Mesenchymal stem cell (in vitro differentiated cells and primary cell): ENCODE results near the gene CROCC2.
A peak's percentile ranks its signal among the peaks of the same experiment; 100 is the strongest.

Source experiments
- DNase-seq: peaks from one replicate; pipeline ENCODE4 v3.0.0-alpha.2; 2013
- H2AFZ ChIP-seq: one replicate; pipeline ENCODE4 v1.6.1; 2013; ENCODE audit warnings: low read depth, mild to moderate bottlenecking, control low read depth, inconsistent platforms, low read length, moderate library complexity
- H2AK5ac ChIP-seq: 2 replicates; pipeline ENCODE4 v1.6.1; 2013; ENCODE audit warnings: low read length, moderate library complexity, mild to moderate bottlenecking, inconsistent platforms; ENCODE audit not compliant: severe bottlenecking
- H2BK120ac ChIP-seq: one replicate; pipeline ENCODE4 v1.6.1; 2013; ENCODE audit warnings: low read depth, mild to moderate bottlenecking, inconsistent platforms, low read length, moderate library complexity
- H2BK12ac ChIP-seq, 2 experiments: one replicate each; pipeline ENCODE4 v1.6.1; 2013; ENCODE audit warnings: inconsistent platforms in 2 of 2, low read length in 2 of 2, mild to moderate bottlenecking in 2 of 2, moderate library complexity in 2 of 2, control low read depth in 1 of 2
- H2BK15ac ChIP-seq: one replicate; pipeline ENCODE4 v1.6.1; 2013; ENCODE audit warnings: mild to moderate bottlenecking, low read depth, inconsistent platforms; ENCODE audit not compliant: poor library complexity, severe bottlenecking
- H2BK5ac ChIP-seq: 2 replicates; pipeline ENCODE4 v1.6.1; 2013; ENCODE audit warnings: low read depth, mild to moderate bottlenecking, low read length, control low read depth, inconsistent platforms; ENCODE audit not compliant: poor library complexity, severe bottlenecking
- H3K14ac ChIP-seq, 2 experiments: one replicate each; pipeline ENCODE4 v1.6.1; 2013; ENCODE audit warnings: inconsistent platforms in 2 of 2, low read length in 2 of 2, control low read depth in 1 of 2, mild to moderate bottlenecking in 1 of 2, moderate library complexity in 1 of 2
- H3K18ac ChIP-seq, 2 experiments: one replicate each; pipeline ENCODE4 v1.6.1; 2013; ENCODE audit warnings: inconsistent platforms in 2 of 2, low read length in 2 of 2, control low read depth in 1 of 2, low read depth in 1 of 2, mild to moderate bottlenecking in 1 of 2
- H3K23ac ChIP-seq, 2 experiments: one replicate each; pipeline ENCODE4 v1.6.1; 2013; ENCODE audit warnings: inconsistent platforms in 2 of 2, low read length in 2 of 2, mild to moderate bottlenecking in 2 of 2, moderate library complexity in 2 of 2, control low read depth in 1 of 2
- H3K27ac ChIP-seq: 2 replicates; pipeline ENCODE4 v1.5.1; 2013; ENCODE audit warnings: mild to moderate bottlenecking, moderate library complexity, low read length, control low read depth, inconsistent platforms; ENCODE audit not compliant: poor library complexity, severe bottlenecking
- H3K27me3 ChIP-seq, 2 experiments: 2 replicates each; pipeline versions ENCODE4 v1.6.1 to v1.7.0; 2013; ENCODE audit warnings: low read length in 2 of 2, mild to moderate bottlenecking in 2 of 2, moderate library complexity in 2 of 2, control low read depth in 1 of 2, inconsistent platforms in 1 of 2; ENCODE audit not compliant: control insufficient read depth in 1 of 2, insufficient read depth in 1 of 2
- H3K36me3 ChIP-seq, 2 experiments: 2 replicates each; pipeline versions ENCODE4 v1.6.1 to v1.7.0; 2013; ENCODE audit warnings: low read length in 2 of 2, control low read depth in 1 of 2, inconsistent platforms in 1 of 2, low read depth in 1 of 2, mild to moderate bottlenecking in 1 of 2; ENCODE audit not compliant: insufficient read depth in 2 of 2, control insufficient read depth in 1 of 2
- H3K4ac ChIP-seq, 2 experiments: one replicate each; pipeline ENCODE4 v1.6.1; 2013; ENCODE audit warnings: inconsistent platforms in 2 of 2, low read length in 2 of 2, mild to moderate bottlenecking in 2 of 2, moderate library complexity in 2 of 2, control low read depth in 1 of 2, low read depth in 1 of 2
- H3K4me1 ChIP-seq: 2 replicates; pipeline ENCODE4 v1.6.1; 2013; ENCODE audit warnings: low read depth, low read length, control low read depth; ENCODE audit not compliant: control insufficient read depth, insufficient read depth
- H3K4me2 ChIP-seq: 2 replicates; pipeline ENCODE4 v1.6.1; 2013; ENCODE audit warnings: low read length, mild to moderate bottlenecking, inconsistent platforms; ENCODE audit not compliant: poor library complexity, severe bottlenecking
- H3K4me3 ChIP-seq, 2 experiments: 2 replicates each; pipeline versions ENCODE4 v1.5.1 to v1.7.0; 2013; ENCODE audit warnings: low read length in 2 of 2, mild to moderate bottlenecking in 2 of 2, control low read depth in 1 of 2, low read depth in 1 of 2; ENCODE audit not compliant: insufficient read depth in 1 of 2
- H3K79me1 ChIP-seq: replicated peaks from 2 replicates; pipeline ENCODE4 v1.6.1; 2013; ENCODE audit warnings: mild to moderate bottlenecking, control low read depth, low read length, inconsistent platforms; ENCODE audit not compliant: poor library complexity, severe bottlenecking
- H3K9ac ChIP-seq: 2 replicates; pipeline ENCODE4 v1.7.0; 2013; ENCODE audit warnings: mild to moderate bottlenecking, low read length, moderate library complexity
- H3K9me3 ChIP-seq: 2 replicates; pipeline ENCODE4 v1.7.0; 2013; ENCODE audit warnings: mild to moderate bottlenecking, low read length; ENCODE audit not compliant: control insufficient read depth
- H4K8ac ChIP-seq: one replicate; pipeline ENCODE4 v1.6.1; 2013; ENCODE audit warnings: inconsistent platforms, mild to moderate bottlenecking, low read length, moderate library complexity
- H4K91ac ChIP-seq: one replicate; pipeline ENCODE4 v1.6.1; 2013; ENCODE audit warnings: mild to moderate bottlenecking, low read length, inconsistent platforms
- WGBS: methylation state at CpG from one replicate; pipeline ENCODE4 v1.1.7; 2013; ENCODE audit warnings: mixed read lengths; 5-methylcytosine and 5-hydroxymethylcytosine counted together

CROCC2 gene

GRCh38 chr2:240922982-240923537, 16.9 kb downstream of the CROCC2 start:
- no peak overlapping the region for H3K4me3 ChIP-seq
- no peaks in the 10 kb centered on the region for H3K27me3 ChIP-seq
- H3K23ac ChIP-seq = no peak overlapping the region
- H3K4me2 ChIP-seq = no peak overlapping the region
- H2AFZ ChIP-seq = no peak overlapping the region
- no peak overlapping the region for H2BK15ac ChIP-seq
- H4K8ac ChIP-seq = peak overlapping the region; percentile 49
- H3K4ac ChIP-seq = no peak overlapping the region
- H3K9me3 ChIP-seq = peaks cover 4% of the 10 kb centered on the region
- H3K27ac ChIP-seq = no peak overlapping the region
- no peaks in the 10 kb centered on the region for H3K79me1 ChIP-seq
- no peak overlapping the region for H3K14ac ChIP-seq
- WGBS = 74% methylated on average over 14 of the region's 15 CpGs
- no peaks in the 10 kb centered on the region for H3K36me3 ChIP-seq
- peaks cover 29% of the 10 kb centered on the region for H3K4me1 ChIP-seq
- H2BK5ac ChIP-seq = no peak overlapping the region
- DNase-seq = no peak
- no peak overlapping the region for H2AK5ac ChIP-seq
- peak overlapping the region; percentile 71 for H3K9ac ChIP-seq
- no peak overlapping the region for H2BK12ac ChIP-seq
- H3K18ac ChIP-seq = no peak overlapping the region
- H2BK120ac ChIP-seq = no peak overlapping the region
- no peak overlapping the region for H4K91ac ChIP-seq

DNA sequence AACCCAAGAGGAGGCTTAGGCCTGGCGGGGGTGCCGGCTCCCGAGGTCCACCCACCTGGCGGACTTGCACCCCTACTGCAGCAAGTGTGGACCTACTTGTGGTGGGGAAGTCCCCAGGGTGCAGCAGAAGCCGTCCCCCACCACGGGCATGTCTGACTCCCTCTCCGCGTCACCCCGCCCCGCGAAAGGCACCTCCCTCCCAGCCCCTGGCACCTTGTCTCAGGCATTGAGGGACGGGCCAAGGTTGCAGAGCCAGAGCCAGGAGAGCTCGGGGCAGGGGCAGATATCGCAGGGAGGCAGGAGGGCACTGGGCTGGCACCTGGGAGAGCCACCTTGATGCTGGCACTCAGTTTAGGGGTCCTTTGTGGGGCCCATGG, 19.0 kb downstream of the CROCC2 start:
- no peak overlapping the region for H2AFZ ChIP-seq
- WGBS = 84% methylated on average over 14 of the region's 14 CpGs
- H2BK120ac ChIP-seq = no peak overlapping the region

GRCh38 chr2:240925568-240926515, 19.7 kb downstream of the CROCC2 start:
- H3K14ac ChIP-seq = no peak overlapping the region

More for the DNA sequence above, 19.0 kb downstream of the CROCC2 start:
- H3K14ac ChIP-seq = no peak overlapping the region
- no peak overlapping the region for H2BK15ac ChIP-seq
- H3K4ac ChIP-seq = no peak overlapping the region
- H2BK5ac ChIP-seq = no peak overlapping the region
- peaks cover 24% of the 10 kb centered on the region for H3K4me1 ChIP-seq
- H3K36me3 ChIP-seq = no peaks in the 10 kb centered on the region
- no peak overlapping the region for H3K23ac ChIP-seq
- no peak overlapping the region for H2BK12ac ChIP-seq
- no peak overlapping the region for H4K8ac ChIP-seq
- peaks cover 0 to 6% of the 10 kb centered on the region in 2 experiments for H3K27me3 ChIP-seq
- no peak overlapping the region for H3K27ac ChIP-seq
- no peak overlapping the region for H3K4me2 ChIP-seq
- H3K79me1 ChIP-seq = no peaks in the 10 kb centered on the region
- H3K9me3 ChIP-seq = peaks cover 12% of the 10 kb centered on the region
- H2AK5ac ChIP-seq = no peak overlapping the region
- H4K91ac ChIP-seq = no peak overlapping the region
- no peak overlapping the region for H3K9ac ChIP-seq
- H3K4me3 ChIP-seq = no peak overlapping the region
- no peak overlapping the region for H3K18ac ChIP-seq
- no peak for DNase-seq

More at GRCh38 chr2:240925568-240926515, 19.7 kb downstream of the CROCC2 start:
- peaks cover 12% of the 10 kb centered on the region for H3K9me3 ChIP-seq
- no peak overlapping the region for H3K27ac ChIP-seq
- H4K8ac ChIP-seq = no peak overlapping the region
- no peak overlapping the region for H2BK5ac ChIP-seq
- H3K27me3 ChIP-seq = peaks cover 0 to 11% of the 10 kb centered on the region in 2 experiments
- no peak overlapping the region for H2BK120ac ChIP-seq
- DNase-seq = no peak
- H3K4me1 ChIP-seq = peaks cover 20% of the 10 kb centered on the region
- H3K23ac ChIP-seq = no peak overlapping the region
- H2AK5ac ChIP-seq = no peak overlapping the region
- no peak overlapping the region for H2AFZ ChIP-seq
- no peaks in the 10 kb centered on the region for H3K79me1 ChIP-seq
- no peak overlapping the region for H3K4ac ChIP-seq
- no peak overlapping the region for H3K4me2 ChIP-seq
- H2BK15ac ChIP-seq = no peak overlapping the region
- no peak overlapping the region for H3K4me3 ChIP-seq
- no peak overlapping the region for H2BK12ac ChIP-seq
- H3K9ac ChIP-seq = no peak overlapping the region
- no peak overlapping the region for H3K18ac ChIP-seq
- 91% methylated on average over 29 of the region's 29 CpGs for WGBS
- no peaks in the 10 kb centered on the region for H3K36me3 ChIP-seq
- H4K91ac ChIP-seq = peak overlapping the region; percentile 41
